Body of pancreas (tissue), 4 donors: ENCODE data around the gene WNT9A. TPM values are rescaled to one million over a fixed set of nuclear protein-coding genes. Genes with fewer than 3 reads are reported as not detected.
A peak's percentile ranks its signal among the peaks of the same experiment; 100 is the strongest.

ENCODE experiments used
- ATAC-seq: fragments of 150-250 bp; one replicate; pipeline ENCODE4 v1.9.1; 2016
- DNase-seq, 4 donors: peaks; one replicate each; pipeline ENCODE4 v3.0.0-alpha.2; 2019
- H3K27ac ChIP-seq, 4 donors: fragments of 200-600 bp; sonication (generic); 1 replicate in 3 of 4; 2 replicates in 1 of 4; pipeline versions ENCODE4 v1.5.1 to v1.6.1; 2016 to 2019; ENCODE audit warnings: mild to moderate bottlenecking in 1 of 4, mixed read lengths in 1 of 4, moderate library complexity in 1 of 4
- H3K27me3 ChIP-seq, 2 donors: fragments of 200-600 bp; sonication (generic); one replicate each; pipeline ENCODE4 v1.6.0; 2016; ENCODE audit warnings: mild to moderate bottlenecking in 1 of 2
- H3K36me3 ChIP-seq, 2 donors: fragments of 200-600 bp; sonication (generic); replicated peaks in 1 of 2; 2 replicates each; pipeline ENCODE4 v1.5.1; 2016; ENCODE audit warnings: low read depth in 2 of 2; ENCODE audit not compliant: insufficient read depth in 1 of 2
- H3K4me1 ChIP-seq: fragments of 200-600 bp; sonication (generic); one replicate; pipeline ENCODE4 v1.6.0; 2016
- H3K4me3 ChIP-seq, 2 donors: fragments of 200-600 bp; sonication (generic); 1 replicate in 1 of 2; 2 replicates in 1 of 2; pipeline ENCODE4 v1.5.1; 2016 to 2019
- H3K9me3 ChIP-seq, 3 donors: fragments of 200-600 bp; sonication (generic); 1 replicate in 2 of 3; 2 replicates in 1 of 3; pipeline ENCODE4 v1.5.1; 2016
- POLR2A ChIP-seq, 3 donors: fragments of 450-650 bp; IDR thresholded peaks; one replicate each; pipeline ENCODE4 v1.6.1; 2016; ENCODE audit warnings: antibody characterized with exemption in 3 of 3, mild to moderate bottlenecking in 2 of 3
- WGBS, 2 donors: methylation state at CpG; one replicate each; pipeline ENCODE4 v1.1.5; 2017; 5-methylcytosine and 5-hydroxymethylcytosine counted together
- intact Hi-C: fragments of 100-400 bp; cut with DNase I; formaldehyde crosslinking; loops from one replicate; pipeline ENCODE4 v1.15.1; 2023
- total RNA-seq, 2 donors: library from RNA; depleted of rRNA; stranded (reverse); fragments of >200 nt; gene quantifications; one replicate each; pipeline ENCODE4 v1.1.0, GENCODE V29; 2016
- TF ChIP-seq, protein P1 (sequence below), 7 experiments: fragments of 450-650 bp in 4 of 7; fragments of 200-600 bp in 3 of 7; sonication (generic) in 3 of 7; IDR thresholded peaks; one replicate each; pipeline ENCODE4 v1.5.1; 2016 to 2019; ENCODE audit warnings: antibody characterized with exemption in 7 of 7

Gene WNT9A
- total RNA-seq, 2 donors from 2014 or later: 0.66 to 2.1 TPM

DNA sequence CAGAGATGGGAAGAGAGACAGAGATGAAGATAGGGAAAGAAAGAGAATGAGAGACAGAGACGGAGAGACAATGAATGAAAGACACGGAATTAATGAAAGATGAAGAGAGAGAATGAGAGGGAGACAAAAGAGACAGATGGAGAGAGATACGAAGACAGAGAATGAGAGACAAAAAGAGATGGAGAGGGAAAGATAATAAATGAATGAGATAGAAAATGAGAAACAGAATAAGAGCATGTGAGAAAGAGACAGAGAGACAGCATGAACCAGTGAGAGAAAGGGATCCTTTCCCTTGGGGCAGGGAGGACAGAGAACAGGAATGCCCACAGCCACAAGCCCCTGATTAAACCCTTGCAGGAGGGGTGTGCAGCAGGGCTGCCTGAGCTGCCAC lies 5.3 kb upstream of the WNT9A start:
- 69 to 82% methylated on average over 3 of the region's 3 CpGs for WGBS, 2 donors
- TF ChIP-seq, protein P1, sequence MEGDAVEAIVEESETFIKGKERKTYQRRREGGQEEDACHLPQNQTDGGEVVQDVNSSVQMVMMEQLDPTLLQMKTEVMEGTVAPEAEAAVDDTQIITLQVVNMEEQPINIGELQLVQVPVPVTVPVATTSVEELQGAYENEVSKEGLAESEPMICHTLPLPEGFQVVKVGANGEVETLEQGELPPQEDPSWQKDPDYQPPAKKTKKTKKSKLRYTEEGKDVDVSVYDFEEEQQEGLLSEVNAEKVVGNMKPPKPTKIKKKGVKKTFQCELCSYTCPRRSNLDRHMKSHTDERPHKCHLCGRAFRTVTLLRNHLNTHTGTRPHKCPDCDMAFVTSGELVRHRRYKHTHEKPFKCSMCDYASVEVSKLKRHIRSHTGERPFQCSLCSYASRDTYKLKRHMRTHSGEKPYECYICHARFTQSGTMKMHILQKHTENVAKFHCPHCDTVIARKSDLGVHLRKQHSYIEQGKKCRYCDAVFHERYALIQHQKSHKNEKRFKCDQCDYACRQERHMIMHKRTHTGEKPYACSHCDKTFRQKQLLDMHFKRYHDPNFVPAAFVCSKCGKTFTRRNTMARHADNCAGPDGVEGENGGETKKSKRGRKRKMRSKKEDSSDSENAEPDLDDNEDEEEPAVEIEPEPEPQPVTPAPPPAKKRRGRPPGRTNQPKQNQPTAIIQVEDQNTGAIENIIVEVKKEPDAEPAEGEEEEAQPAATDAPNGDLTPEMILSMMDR (IDR thresholded peaks at IDR 0.05): no peak
- TF ChIP-seq POLR2A (IDR thresholded peaks at IDR 0.05): no peak
- Histone ChIP-seq H3K27ac (no peak overlapping the region), H3K4me3 (no peak overlapping the region), H3K4me1 (peaks cover 6% of the 10 kb centered on the region), H3K9me3 (no peaks in the 10 kb centered on the region), H3K27me3 (no peaks in the 10 kb centered on the region), H3K36me3 (no peaks in the 10 kb centered on the region)
- no peak for ATAC-seq
- DNase-seq: no peak
- intact Hi-C loops: no loop called here

DNA sequence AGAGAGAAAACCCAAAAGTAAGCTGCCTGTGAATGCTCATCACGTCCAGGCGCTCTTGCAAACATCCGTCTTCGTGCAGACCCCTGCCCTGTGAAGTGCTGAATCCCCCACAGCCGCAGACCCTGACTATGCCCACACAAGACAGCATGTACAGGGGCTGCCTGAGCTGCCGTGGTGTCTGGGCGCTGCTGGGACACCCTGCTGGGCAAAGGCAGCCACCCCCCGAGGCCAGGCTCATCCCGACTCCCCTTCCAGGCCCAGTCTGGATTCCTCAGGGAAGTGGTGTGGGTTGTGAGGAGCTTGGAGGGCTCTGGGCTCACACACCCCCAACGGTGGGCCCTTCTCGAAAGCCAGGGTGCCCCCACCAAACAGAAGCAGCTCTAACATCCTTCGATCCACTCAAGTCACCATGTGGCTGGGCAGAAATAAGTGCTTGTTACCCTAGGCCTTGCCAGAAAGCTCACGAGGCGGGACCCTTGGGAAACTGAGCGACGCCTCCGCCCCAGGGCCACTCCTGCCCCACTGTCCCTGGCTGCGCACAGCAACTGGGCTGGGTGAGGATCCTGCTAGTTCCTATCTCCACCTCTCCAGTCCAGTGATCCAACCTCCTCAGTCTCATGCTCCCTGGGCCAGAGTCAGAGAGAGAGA lies 4.8 kb upstream of the WNT9A start:
- H3K9me3 ChIP-seq: no peaks in the 10 kb centered on the region
- no peak for TF ChIP-seq POLR2A (IDR thresholded peaks at IDR 0.05)
- TF ChIP-seq, protein P1 (IDR thresholded peaks at IDR 0.05): no peak
- H3K36me3 ChIP-seq: no peaks in the 10 kb centered on the region
- H3K27ac ChIP-seq: no peak overlapping the region
- intact Hi-C loops: no loop called here
- WGBS, 2 donors: 72 to 77% methylated on average over 12 to 18 of the region's 18 CpGs
- H3K27me3 ChIP-seq: no peaks in the 10 kb centered on the region
- no peak overlapping the region for H3K4me3 ChIP-seq
- DNase-seq (no peak), ATAC-seq (no peak)
- H3K4me1 ChIP-seq: peaks cover 7% of the 10 kb centered on the region

DNA sequence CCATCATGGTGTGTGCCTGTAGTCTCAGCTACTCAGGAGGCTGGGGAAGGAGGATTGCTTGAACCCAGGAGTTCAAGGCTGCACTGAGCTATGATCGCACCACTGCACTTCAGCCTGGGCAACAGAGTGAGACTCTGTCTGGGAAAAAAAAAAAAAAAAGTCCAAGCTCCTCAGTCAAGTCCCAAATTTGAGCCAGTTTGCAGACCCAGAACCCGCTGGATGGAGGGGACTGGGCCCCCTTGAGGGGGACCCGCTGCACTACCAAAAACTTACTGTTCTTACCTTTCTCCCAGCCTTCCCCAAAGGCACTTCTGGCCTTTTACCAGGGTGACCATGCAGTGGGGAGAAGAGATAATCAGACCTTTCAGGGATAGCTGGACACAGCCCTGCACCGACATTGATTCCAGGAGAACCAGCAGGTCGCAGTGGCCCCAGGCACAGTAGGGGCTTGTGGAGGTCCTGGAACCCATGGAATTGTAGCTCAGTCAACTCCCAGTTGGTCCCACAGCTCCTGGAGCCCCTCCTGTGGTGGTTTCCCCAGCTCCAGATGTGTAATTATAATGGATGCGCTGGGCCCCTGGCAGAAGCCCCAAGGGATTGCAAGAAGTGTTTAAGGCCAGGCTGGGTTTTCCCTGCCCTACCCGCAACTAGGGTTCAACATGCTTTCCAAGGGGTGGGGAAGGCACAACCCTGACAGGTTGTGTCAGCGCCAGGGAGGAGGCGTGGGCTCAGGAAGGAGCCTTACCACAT lies 4.1 kb upstream of the WNT9A start:
- 89 to 93% methylated on average over 9 of the region's 9 CpGs for WGBS, 2 donors
- DNase-seq (no peak), ATAC-seq (no peak)
- intact Hi-C loops: no loop called here
- TF ChIP-seq POLR2A (IDR thresholded peaks at IDR 0.05): no peak
- TF ChIP-seq, protein P1 (IDR thresholded peaks at IDR 0.05): no peak
- Histone ChIP-seq H3K27ac (no peak overlapping the region), H3K4me1 (peaks cover 13% of the 10 kb centered on the region), H3K36me3 (no peaks in the 10 kb centered on the region), H3K9me3 (no peaks in the 10 kb centered on the region), H3K4me3 (no peak overlapping the region), H3K27me3 (no peaks in the 10 kb centered on the region)

DNA sequence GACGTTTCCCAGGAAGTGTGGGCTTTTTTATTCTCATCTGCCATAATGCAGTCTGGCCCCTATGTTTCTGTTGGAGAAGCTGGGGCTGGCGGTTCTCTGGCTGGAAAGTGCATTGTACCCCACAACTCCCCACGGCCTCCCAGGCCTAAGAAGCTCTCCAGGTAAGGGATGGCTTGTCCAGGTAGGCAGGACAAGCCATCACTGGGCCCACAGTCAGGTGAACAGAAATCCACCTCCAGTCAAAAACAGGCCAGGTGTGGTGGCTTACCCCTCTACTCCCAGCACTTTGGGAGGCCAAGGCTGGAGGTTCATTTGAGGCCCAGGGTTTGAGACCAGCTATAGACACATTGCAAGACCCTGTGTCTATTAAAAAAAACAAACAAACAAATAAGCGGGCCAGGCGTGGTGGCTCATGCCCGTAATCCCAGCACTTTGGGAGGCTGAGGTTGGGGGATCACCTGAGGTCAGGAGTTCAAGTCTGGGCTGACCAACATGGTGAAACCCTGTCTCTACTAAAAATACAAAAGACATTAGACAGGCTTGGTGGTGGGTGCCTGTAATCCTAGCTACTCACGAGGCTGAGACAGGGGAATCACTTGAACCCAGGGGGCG lies 3.1 kb upstream of the WNT9A start:
- peaks cover 23% of the 10 kb centered on the region for H3K4me1 ChIP-seq
- WGBS, 2 donors: 77 to 81% methylated on average over 6 to 8 of the region's 8 CpGs
- intact Hi-C loops: no loop called here
- ATAC-seq (no peak), DNase-seq (peak in 1 of 4 donors; percentile 3)
- no peaks in the 10 kb centered on the region for H3K36me3 ChIP-seq
- no peaks in the 10 kb centered on the region for H3K27me3 ChIP-seq
- no peak overlapping the region for H3K27ac ChIP-seq
- TF ChIP-seq, protein P1 (IDR thresholded peaks at IDR 0.05): no peak
- no peak for TF ChIP-seq POLR2A (IDR thresholded peaks at IDR 0.05)
- no peaks in the 10 kb centered on the region for H3K9me3 ChIP-seq
- no peak overlapping the region for H3K4me3 ChIP-seq
